T-helper 1 cell (primary cell): ENCODE results near the gene PRKG1.
A peak's percentile ranks its signal among the peaks of the same experiment; 100 is the strongest.

Experiments
- DNase-seq, 5 donors: peaks; one replicate each; pipeline ENCODE4 v3.0.0-alpha.2; 2012 to 2020

PRKG1 gene

DNA sequence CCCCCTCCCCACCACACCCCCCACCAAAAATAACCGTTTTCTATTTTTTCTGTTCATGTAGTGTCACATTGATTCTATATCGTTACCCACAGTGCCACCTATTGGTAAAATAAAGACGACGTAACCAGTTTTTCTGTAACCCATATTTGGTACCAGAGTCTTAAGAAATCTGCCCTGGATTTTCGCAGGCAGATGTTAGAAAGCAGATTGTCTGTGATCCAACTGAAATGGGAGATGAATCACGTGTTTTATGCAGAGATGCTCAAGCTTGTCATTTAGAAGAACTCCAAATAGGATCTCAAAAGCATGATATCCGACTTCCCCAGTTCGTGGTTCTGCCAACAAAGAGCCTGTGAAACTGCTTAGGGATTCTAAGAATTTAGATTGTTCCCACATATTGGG lies 886.2 kb downstream of the PRKG1 start:
- peak in 1 of 5 donors; percentile 18 for DNase-seq

DNA sequence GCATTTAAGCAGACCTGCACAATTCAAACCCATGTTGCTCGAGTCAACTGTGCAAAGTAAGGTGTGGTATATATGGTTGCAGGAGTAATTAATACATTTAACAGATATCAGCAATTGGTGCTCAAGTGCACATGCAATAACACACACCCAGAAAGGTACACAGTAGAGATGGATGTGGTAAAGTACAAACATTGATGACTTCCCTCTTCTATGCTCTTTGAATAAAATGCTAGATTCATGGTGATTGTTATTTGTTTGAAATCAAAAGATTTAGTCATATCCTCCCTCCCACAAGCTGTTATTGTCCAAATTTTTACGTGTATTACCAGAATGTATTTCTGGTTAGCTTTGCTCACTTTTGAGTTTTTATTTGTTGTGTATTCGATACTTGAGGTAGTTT lies 887.1 kb downstream of the PRKG1 start:
- DNase-seq = no peak

DNA sequence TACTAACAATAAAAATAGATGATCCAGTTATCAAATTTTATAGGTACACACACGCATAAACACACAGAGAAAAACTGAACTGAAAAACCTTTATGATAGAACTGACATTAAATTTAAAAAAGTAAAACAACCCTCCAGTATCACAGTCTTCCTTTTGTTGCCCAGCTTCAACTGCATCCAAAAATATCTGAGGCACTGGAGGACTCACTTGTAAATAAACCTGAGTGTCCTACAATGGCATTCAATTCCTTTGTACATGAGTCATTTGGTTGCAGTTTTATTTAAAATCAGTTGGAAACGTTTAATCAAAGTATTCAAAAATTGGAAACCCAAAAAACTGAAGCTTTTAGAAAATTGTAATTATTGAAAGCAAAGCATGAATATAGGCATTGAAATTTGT lies 890.3 kb downstream of the PRKG1 start:
- DNase-seq = no peak

- DNase-seq = no peak
Measured at GRCh38 chr10:51965451-51965850, 891.2 kb downstream of the PRKG1 start.

DNA sequence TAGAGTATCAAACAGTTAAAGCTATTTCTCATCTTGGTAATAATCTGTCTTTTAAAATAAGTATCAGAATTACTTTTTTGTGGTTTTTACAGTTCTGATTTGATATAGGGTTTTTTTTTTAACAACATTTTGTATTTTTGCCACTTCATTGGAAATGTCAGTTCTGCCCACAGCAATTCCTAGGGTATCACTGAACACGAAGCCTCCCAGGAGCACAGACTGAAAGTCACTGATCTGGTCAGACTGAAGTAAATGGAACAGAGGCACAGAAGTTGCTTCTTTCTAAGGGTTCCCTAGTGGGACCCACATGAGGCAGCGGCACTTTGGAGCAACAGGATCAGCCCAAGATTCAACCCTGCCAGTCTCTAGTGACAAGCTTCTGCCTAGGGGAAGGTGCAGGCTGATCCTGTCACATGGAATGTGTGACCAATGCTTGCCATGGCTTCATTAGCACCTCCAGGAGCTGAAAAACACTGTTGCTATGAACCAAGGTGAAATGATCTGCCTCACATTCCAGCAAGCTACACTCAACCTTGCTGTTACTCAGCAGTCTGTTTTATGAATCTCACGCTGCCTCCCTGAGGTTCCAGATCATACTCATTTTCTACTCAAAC lies 898.6 kb downstream of the PRKG1 start:
- DNase-seq = no peak

DNA sequence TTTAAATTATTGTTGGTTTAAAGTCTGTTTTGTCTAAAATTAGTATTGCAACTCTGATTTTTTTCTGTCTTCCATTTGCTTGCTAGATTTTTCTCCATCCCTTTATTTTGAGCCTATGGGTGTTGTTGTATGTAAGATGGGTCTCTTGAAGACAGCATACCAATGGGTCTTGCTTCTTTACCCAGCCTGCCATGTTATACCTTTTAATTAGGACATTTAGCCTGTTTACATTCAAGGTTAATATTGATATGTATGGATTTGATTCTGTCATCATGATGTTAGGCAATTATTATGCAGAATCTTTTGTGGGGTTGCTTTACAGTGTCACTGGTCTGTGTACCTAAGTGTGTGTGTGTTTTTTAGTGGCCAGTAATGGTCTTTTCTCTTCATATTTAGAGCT lies 906.5 kb downstream of the PRKG1 start:
- DNase-seq = no peak

DNA sequence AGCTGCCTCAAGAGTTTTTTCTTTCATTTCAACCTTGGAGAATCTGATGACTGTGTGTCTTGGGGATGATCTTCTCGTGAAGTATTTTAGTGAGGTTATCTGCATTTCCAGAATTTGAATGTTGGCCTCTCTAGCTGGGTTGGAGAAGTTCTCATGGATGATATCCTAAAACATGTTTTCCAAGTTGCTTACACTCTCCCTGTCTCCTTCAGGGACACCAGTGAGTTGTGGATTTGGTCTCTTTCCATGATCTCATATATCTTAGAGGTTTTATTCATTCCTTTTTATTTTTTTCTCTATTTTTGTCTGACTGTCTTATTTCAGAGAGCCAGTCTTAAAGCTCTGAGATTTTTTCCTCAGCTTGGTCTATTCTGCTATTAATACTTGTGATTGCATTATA lies 907.4 kb downstream of the PRKG1 start:
- no peak for DNase-seq

DNA sequence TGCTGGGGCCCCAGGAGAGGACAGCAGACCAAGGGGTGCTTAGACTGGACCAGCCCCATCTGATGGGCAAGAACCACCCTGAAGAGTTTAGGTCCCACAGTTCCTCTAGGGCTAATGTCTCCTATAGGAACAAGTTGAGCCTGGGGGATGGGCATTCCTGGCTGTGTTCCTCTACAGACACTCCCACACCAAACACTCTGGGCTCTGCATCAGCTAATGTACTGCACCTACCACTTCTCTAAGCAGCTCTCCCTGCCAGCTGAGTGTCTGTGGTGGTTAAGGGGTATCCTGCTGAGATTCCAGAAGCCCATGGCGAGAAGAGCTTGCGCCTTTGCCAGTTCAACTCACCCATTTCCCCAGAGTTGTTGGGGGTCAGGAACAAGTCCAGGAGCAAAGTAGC lies 909.2 kb downstream of the PRKG1 start:
- no peak for DNase-seq

GRCh38 chr10:51985336-51985735 lies 911.0 kb downstream of the PRKG1 start:
- DNase-seq = no peak

DNA sequence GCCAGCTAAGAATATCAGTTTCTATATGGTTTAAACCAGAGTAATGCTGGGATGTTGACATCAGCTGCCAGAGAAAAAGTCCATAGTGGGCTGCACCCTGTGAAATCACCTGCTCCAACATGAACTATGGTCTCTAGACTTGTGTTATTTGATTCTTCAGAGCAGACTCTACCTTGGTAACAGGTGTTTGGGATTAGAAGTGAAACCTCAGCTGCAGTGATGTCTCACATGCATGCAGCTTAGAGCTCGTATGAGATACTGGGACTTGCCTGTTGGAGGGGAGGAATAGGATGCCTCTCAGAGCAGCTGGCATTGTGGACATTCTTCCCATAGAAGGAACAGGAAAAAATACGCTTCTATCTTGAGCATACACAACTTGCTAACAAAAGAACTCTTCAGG lies 912.2 kb downstream of the PRKG1 start:
- DNase-seq = no peak

DNA sequence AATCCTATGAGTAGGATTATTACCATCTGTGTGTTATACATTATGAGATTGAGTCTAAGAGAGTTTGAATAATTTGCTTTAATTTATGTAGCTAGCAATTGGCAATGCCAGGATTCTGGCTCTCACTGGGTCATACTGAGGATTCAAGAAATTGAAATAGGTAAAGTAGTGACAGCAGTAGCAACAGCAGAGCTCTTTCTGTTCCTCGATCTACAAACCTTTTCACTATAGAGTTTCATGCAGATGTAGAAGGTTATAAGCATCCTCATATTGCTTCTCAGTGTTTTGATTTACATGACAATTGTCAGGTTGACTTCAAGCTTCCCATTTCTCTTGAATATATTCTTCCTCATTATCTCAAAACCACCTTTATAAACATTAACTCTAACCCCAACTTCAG lies 919.2 kb downstream of the PRKG1 start:
- DNase-seq = no peak

- DNase-seq = no peak
Measured at GRCh38 chr10:51999096-51999495, 924.8 kb downstream of the PRKG1 start.

DNA sequence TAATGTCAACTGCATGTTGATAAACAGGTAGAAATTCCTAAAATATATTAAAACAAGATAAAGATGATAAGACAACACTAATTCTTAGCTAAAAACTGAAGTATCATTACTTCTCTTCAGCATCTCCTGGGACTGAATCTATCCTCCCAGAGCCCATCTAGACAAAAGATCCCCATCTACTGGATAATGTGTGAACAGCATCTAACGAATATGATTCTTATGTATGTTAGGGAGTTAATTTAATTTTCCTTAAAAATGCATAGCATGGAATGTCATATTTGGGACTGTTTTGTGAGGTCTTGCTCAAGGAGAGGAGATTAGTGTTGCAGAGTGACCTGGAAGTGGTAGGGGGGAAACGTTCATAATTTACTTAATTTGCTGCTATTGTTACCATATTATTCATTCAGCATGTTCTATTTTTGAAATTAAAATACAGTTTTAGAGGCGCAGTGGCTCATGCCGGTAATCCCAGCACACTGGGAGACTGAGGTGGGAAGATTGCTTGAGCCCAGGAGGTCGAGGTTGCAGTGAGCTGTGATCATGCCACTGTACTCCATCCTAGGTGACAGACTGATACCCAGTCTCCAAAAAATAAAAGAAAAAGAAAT lies 930.2 kb downstream of the PRKG1 start:
- DNase-seq = peak in 1 of 5 donors; percentile 4

- DNase-seq = no peak
Measured at GRCh38 chr10:52007091-52007490, 932.8 kb downstream of the PRKG1 start.

GRCh38 chr10:52011118-52011517 lies 936.8 kb downstream of the PRKG1 start:
- DNase-seq = no peak

DNA sequence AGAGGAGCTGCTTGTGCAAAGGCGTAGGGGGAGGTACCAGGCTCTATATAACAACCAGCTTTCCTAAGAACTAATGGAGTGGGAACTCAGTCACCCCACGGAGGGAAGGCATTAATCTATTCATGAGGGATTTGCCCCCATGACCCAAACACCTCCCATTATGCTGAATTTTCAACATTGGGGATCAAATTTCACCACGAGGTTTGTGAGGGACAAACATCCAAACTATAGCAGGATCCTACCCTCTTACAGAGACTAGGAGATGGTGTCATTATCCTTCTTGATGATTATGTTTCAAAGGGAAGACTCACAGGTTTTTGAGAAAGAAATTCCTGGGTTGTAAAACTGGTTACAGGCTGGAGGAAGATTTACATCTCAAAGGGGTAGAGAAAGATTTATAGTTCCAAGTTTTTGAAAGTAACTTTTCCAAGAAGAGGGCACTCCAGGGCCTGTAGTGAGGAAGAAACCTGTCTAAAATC lies 944.8 kb downstream of the PRKG1 start:
- no peak for DNase-seq

- no peak for DNase-seq
Measured at GRCh38 chr10:52019656-52020055, 945.4 kb downstream of the PRKG1 start.

DNA sequence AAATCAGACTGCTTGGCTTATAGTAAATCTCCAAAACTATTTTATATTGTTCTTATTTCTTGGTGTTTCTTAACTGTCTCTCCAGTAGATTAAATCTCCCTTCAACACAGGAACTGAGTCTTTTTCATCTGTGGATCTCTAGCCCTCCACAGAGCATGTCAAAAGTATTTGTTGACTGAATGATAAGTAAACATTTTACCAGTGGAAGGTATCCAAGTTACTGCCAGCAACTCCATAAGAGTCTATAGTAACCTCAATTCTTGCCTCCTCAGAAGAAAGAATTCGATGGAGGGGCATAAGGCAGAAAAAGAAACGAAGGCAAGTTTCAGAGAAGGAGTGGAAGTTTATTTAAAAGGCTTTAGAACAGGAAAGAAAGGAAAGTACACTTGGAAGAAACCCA lies 945.9 kb downstream of the PRKG1 start:
- DNase-seq = no peak

DNA sequence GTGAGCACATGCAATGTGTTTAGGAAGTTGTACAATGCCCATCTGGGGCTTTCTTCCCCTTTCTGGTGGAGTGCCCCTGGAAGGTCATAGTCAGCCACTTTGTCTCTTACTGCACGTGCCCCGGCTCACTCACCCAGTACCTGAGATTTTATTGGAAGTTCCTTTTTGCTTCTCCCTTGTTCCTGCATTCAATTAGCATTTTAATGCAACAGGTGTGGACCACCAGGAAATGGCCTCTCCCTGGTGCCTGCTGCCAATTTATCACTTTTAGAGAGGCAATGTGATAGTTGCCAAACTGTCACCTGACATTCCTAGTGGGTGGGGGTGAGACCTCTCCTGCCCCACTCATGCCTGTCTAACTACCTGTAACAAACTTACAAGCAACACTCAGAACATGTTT lies 946.4 kb downstream of the PRKG1 start:
- DNase-seq = no peak

DNA sequence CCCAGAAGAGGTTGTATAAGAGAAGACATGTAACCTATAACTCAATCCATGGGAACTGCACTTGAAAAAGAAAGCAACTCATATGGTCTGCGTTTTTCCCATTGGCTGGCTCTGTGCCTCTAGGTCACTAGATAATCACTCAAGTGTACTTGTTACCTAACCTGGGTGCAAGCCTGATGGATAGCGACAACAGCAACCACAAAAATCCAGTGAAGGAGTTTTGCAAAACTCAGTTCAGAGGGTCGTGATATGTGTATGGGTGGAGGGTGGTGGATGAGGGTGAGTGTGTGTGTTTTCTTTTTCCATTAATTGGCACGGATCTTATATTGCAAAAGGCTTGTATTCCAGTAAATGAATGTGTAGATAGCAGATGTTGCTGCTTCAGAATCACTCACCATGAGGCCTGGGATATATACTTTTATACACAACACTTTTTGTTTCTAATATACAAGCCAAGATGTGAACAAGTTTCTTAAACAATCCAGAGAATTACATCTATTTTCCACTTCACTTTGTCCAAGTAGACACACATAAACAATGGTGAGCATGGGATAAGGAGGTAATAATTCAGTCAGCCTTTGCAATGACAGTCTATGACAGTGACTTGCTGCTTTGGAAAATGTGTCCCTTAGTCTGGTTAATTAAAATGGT lies 952.9 kb downstream of the PRKG1 start:
- no peak for DNase-seq

DNA sequence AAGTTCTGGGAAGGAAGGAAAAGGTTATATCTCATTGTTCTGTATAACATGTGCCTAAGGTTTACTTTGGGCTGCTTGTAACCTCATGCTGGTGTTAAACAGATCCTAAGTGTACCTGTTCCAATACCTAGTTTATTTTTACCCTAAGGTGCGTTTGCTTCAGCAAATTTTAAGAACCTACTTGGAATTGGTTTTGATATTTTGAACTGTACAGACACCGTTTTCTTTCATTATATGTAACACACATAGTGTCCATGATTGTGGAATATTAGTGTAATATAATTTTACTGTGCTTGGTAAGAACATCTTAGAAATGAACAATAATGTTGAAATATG lies 954.2 kb downstream of the PRKG1 start:
- no peak for DNase-seq

DNA sequence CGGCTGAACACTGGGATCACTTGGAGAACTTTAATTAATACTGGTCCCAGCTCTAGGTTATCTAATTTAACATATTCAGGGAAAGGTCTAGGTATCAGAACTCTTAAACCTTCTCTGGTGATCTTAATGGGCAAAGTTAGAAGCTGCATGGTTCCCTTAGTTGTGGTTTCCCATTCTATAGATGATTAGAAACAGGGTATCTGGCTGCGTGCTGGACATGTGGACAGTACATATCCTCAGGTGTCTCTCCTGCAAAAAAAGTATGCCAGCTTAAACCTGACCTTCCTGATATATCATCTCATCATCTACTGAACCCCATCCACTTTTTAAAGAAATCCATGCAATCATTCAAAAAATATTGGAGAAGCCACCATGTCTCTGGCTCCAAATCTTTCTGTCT lies 955.3 kb downstream of the PRKG1 start:
- DNase-seq = no peak

DNA sequence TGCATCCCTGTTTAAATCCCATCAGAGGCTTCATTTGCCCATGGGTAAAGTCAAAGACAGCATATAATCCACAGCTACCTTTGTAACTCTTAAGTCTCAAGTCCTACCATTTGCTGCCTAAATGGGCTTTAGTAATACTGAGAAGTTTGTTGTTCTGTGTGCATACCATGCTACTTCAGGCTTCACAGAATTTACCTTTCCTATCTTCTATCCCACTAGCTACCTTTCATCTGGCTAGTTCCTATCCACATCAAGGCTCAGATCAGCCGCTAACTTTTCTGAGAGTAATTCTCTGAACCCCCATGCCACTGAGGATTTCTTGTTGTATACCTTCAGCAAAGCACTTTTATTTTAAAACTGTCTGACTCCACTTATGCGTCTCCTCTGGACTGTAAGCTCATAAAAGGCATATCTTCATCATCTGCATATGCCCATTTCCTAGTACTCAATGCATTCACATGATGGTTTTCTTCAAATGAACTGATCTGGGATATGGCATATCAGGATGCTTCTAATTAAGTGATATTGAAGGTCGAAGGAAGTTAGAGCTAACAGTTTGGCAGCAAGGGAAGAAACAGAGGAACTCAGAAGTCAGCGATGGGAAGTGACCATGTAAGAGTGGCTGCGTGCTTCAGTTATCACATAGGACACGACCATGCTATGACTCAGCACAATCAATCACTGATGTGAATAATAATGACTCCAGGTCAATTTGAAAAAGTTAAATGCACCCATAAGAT lies 955.9 kb downstream of the PRKG1 start:
- DNase-seq = no peak

DNA sequence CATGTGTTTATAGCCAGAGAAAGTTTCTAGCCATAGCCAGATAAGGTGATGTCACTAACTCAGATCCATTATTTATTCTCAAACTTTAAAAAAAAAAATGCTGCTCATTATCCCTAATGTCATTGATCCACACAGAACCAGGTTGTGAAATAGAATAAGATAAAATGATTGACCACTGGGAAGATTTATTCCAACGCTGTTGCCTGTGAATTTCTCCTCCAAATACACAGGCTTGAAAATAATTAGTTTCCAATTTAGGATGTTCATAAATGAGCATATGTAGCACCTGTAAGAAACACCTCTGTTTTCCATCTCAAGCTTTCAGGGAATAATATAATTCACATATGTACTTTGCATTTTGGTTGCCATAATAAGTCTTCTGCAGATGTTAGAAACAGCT lies 956.7 kb downstream of the PRKG1 start:
- DNase-seq = no peak
